Vagina (tissue), 2 donors: ENCODE data around the gene DLG2. TPM values are rescaled to one million over a fixed set of nuclear protein-coding genes. Genes with fewer than 3 reads are reported as not detected.

Experiments
- DNase-seq, 2 donors: peaks; one replicate each; pipeline ENCODE4 v3.0.0-alpha.2; 2017; ENCODE audit errors: extremely low spot score in 2 of 2
- H3K27ac ChIP-seq: fragments of 200-600 bp; sonication (generic); one replicate; pipeline ENCODE4 v1.5.1; 2019
- H3K27me3 ChIP-seq: fragments of 200-600 bp; sonication (generic); one replicate; pipeline ENCODE4 v1.5.1; 2019
- H3K36me3 ChIP-seq, 2 donors: fragments of 200-600 bp; sonication (generic); one replicate each; pipeline ENCODE4 v1.5.1; 2017 to 2019
- H3K4me1 ChIP-seq: fragments of 200-600 bp; sonication (generic); one replicate; pipeline ENCODE4 v1.5.1; 2019
- H3K4me3 ChIP-seq, 2 donors: fragments of 200-600 bp; sonication (generic); 1 replicate in 1 of 2; 2 replicates in 1 of 2; pipeline ENCODE4 v1.5.1; 2016 to 2019
- H3K9me3 ChIP-seq: fragments of 200-600 bp; sonication (generic); one replicate; pipeline ENCODE4 v1.5.1; 2019
- POLR2A ChIP-seq, 2 donors: fragments of 450-650 bp; IDR thresholded peaks; one replicate each; pipeline ENCODE4 v1.6.1; 2017; ENCODE audit warnings: antibody characterized with exemption in 2 of 2, mild to moderate bottlenecking in 2 of 2, moderate library complexity in 2 of 2
- POLR2AphosphoS5 ChIP-seq, 2 donors: sonication (generic); formaldehyde crosslinking; IDR thresholded peaks; one replicate each; pipeline ENCODE4 v1.9.0; 2017; ENCODE audit warnings: antibody characterized with exemption in 2 of 2, mild to moderate bottlenecking in 2 of 2, low read depth in 1 of 2; ENCODE audit not compliant: insufficient read depth in 1 of 2
- intact Hi-C: fragments of 100-400 bp; cut with DNase I; formaldehyde crosslinking; loops from one replicate; pipeline ENCODE4 v1.15.1; 2023
- total RNA-seq: library from RNA; depleted of rRNA; stranded (reverse); fragments of >200 nt; gene quantifications from one replicate; pipeline ENCODE4 v1.2.3, GENCODE V29; 2016
- TF ChIP-seq, protein P1 (sequence below), 3 experiments: fragments of 450-650 bp in 2 of 3; fragments of 200-600 bp in 1 of 3; sonication (generic) in 1 of 3; IDR thresholded peaks; one replicate each; pipeline ENCODE4 v1.5.1; 2017 to 2019; ENCODE audit warnings: antibody characterized with exemption in 3 of 3, mild to moderate bottlenecking in 2 of 3, moderate library complexity in 2 of 3

DLG2 gene
- total RNA-seq, 1 donor from 2014 or later = 10.1 TPM

DNA sequence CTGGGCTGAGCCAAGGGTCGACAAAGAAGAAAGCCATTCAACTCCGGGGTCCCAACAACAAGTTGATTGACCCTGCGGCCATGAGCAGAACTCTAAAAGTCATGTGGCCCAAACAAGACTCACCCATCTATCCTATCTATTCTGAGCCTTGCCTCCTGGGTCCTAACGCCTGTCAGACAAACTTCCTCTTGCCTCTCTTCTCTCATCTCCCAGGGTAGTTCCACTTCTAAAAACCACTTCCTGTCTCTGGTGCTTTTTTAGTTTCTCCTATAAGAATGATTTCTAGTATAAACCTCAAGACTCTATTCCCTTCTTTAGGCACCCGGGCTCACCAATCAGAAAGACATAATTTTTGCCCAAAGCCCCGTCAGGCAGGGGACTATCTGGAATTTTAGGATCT, 530.2 kb downstream of the DLG2 start:
- TF ChIP-seq POLR2A (IDR thresholded peaks at IDR 0.05) = no peak
- TF ChIP-seq POLR2AphosphoS5 (IDR thresholded peaks at IDR 0.05; ENCODE audit: insufficient read depth in 1 of 2, low read depth in 1 of 2) = no peak
- TF ChIP-seq, protein P1, sequence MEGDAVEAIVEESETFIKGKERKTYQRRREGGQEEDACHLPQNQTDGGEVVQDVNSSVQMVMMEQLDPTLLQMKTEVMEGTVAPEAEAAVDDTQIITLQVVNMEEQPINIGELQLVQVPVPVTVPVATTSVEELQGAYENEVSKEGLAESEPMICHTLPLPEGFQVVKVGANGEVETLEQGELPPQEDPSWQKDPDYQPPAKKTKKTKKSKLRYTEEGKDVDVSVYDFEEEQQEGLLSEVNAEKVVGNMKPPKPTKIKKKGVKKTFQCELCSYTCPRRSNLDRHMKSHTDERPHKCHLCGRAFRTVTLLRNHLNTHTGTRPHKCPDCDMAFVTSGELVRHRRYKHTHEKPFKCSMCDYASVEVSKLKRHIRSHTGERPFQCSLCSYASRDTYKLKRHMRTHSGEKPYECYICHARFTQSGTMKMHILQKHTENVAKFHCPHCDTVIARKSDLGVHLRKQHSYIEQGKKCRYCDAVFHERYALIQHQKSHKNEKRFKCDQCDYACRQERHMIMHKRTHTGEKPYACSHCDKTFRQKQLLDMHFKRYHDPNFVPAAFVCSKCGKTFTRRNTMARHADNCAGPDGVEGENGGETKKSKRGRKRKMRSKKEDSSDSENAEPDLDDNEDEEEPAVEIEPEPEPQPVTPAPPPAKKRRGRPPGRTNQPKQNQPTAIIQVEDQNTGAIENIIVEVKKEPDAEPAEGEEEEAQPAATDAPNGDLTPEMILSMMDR (IDR thresholded peaks at IDR 0.05) = no peak
- Histone ChIP-seq H3K4me3 (no peak overlapping the region), H3K36me3 (no peaks in the 10 kb centered on the region), H3K27ac (no peak overlapping the region), H3K27me3 (no peaks in the 10 kb centered on the region), H3K9me3 (no peaks in the 10 kb centered on the region), H3K4me1 (no peaks in the 10 kb centered on the region)
- no peak for DNase-seq
- intact Hi-C loops = no loop called here

DNA sequence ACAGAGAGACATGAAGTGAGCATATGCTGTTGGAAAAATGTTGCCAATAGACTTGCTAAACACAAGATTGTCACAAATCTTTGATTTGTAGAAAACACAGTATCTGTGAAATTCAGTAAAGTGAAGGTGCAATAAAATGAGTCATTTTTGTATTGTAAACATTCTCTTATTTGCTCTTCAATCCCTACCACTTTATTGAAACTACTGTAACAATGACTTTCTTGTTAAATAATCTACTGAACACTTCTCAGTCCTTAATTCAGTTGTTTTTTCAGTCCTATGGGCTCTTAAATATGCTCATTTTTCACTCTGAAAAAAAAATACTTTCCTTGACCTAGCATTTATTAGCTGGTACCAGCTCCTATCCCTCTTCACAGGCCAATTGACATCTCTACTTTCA, 531.9 kb downstream of the DLG2 start:
- intact Hi-C loops = no loop called here
- H3K4me3 ChIP-seq = no peak overlapping the region
- no peak overlapping the region for H3K27ac ChIP-seq
- H3K27me3 ChIP-seq = no peaks in the 10 kb centered on the region
- no peak for DNase-seq
- TF ChIP-seq POLR2A (IDR thresholded peaks at IDR 0.05) = no peak
- no peak for TF ChIP-seq POLR2AphosphoS5 (IDR thresholded peaks at IDR 0.05; ENCODE audit: insufficient read depth in 1 of 2, low read depth in 1 of 2)
- TF ChIP-seq, protein P1 (IDR thresholded peaks at IDR 0.05) = no peak
- no peaks in the 10 kb centered on the region for H3K9me3 ChIP-seq
- no peaks in the 10 kb centered on the region for H3K4me1 ChIP-seq
- no peaks in the 10 kb centered on the region for H3K36me3 ChIP-seq

DNA sequence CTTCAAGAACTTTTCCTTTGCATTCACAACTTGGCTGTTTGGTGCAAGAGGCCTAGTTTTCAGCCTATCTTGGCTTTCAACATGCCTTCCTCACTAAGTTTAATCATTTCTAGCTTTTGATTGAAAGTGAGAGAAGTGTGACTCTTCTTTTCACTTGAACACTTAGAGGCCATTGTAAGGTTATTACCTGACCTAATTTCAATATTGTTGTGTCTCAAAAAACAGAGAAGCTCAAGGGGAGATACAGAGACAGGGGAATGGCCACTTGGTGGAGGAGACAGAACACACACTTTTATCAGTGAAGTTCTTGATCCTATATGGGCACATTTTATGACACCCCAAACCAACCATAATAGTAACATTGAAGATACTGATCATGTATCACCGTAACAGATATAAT, 532.3 kb downstream of the DLG2 start:
- no peak overlapping the region for H3K4me3 ChIP-seq

DNA sequence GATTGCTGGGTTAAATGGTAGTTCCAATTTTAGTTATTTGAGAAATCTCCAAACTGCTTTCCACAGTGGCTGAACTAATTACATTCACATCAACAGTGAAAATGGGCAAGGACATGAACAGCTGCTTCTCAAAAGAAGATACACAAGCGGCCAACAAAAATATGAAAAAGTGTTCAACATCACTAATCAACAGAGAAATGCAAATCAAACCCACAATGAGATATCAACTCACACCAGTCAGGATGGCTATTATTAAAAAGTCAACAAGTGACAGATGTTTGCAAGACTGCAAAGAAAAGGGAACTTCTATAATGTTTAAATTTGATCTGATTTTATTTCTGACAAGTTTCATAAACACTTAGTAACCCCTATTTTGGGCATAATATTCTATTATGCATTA, 537.5 kb downstream of the DLG2 start:
- Histone ChIP-seq H3K4me3 (no peak overlapping the region), H3K4me1 (no peaks in the 10 kb centered on the region), H3K27ac (no peak overlapping the region), H3K27me3 (no peaks in the 10 kb centered on the region), H3K36me3 (no peaks in the 10 kb centered on the region), H3K9me3 (no peaks in the 10 kb centered on the region)
- intact Hi-C loops = no loop called here
- no peak for DNase-seq
- TF ChIP-seq, protein P1 (IDR thresholded peaks at IDR 0.05) = no peak

More for the DNA sequence above, 532.3 kb downstream of the DLG2 start:
- no peak for TF ChIP-seq POLR2AphosphoS5 (IDR thresholded peaks at IDR 0.05; ENCODE audit: insufficient read depth in 1 of 2, low read depth in 1 of 2)
- TF ChIP-seq POLR2A (IDR thresholded peaks at IDR 0.05) = no peak
- TF ChIP-seq, protein P1 (IDR thresholded peaks at IDR 0.05) = no peak
- no peaks in the 10 kb centered on the region for H3K36me3 ChIP-seq
- no peaks in the 10 kb centered on the region for H3K27me3 ChIP-seq
- H3K4me1 ChIP-seq = no peaks in the 10 kb centered on the region
- no peak overlapping the region for H3K27ac ChIP-seq
- no peaks in the 10 kb centered on the region for H3K9me3 ChIP-seq
- intact Hi-C loops = no loop called here
- DNase-seq = no peak

DNA sequence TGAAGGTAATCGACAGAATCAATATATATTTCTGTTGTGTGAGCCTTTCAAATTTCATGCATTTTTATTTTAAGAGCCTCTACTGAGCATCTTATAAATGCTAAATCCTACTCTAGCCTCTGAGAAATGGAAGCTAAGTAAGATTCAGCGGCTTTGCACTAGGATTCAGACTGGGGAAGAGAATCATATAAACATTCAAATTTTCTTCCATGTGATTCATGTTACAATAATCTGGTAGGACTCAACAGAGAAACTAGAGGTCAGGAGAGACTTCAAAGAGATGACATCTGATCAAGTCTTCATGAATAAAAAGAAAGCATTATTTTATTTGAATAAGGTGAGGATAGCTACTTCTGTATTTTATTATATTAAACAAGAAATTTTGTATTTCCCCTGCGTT, 538.9 kb downstream of the DLG2 start:
- H3K36me3 ChIP-seq = no peaks in the 10 kb centered on the region
- no peaks in the 10 kb centered on the region for H3K27me3 ChIP-seq
- DNase-seq = no peak
- intact Hi-C loops = no loop called here
- H3K9me3 ChIP-seq = no peaks in the 10 kb centered on the region
- no peak overlapping the region for H3K27ac ChIP-seq
- no peak for TF ChIP-seq POLR2AphosphoS5 (IDR thresholded peaks at IDR 0.05; ENCODE audit: insufficient read depth in 1 of 2, low read depth in 1 of 2)
- TF ChIP-seq, protein P1 (IDR thresholded peaks at IDR 0.05) = no peak
- no peak for TF ChIP-seq POLR2A (IDR thresholded peaks at IDR 0.05)
- no peaks in the 10 kb centered on the region for H3K4me1 ChIP-seq
- H3K4me3 ChIP-seq = no peak overlapping the region
